Lower leg skin (tissue), 3 donors: Measurements from ENCODE around the gene ENTREP1.

ENCODE experiments used
- POLR2A ChIP-seq, 2 donors: fragments of 450-650 bp; IDR thresholded peaks; one replicate each; pipeline ENCODE4 v1.6.1; 2016 to 2017; ENCODE audit warnings: antibody characterized with exemption in 2 of 2, mild to moderate bottlenecking in 1 of 2, moderate library complexity in 1 of 2
- TF ChIP-seq, protein P1 (sequence below), 3 donors: fragments of 450-650 bp; IDR thresholded peaks; one replicate each; pipeline ENCODE4 v1.5.1; 2016; ENCODE audit warnings: antibody characterized with exemption in 3 of 3, mild to moderate bottlenecking in 3 of 3, moderate library complexity in 2 of 3

DNA sequence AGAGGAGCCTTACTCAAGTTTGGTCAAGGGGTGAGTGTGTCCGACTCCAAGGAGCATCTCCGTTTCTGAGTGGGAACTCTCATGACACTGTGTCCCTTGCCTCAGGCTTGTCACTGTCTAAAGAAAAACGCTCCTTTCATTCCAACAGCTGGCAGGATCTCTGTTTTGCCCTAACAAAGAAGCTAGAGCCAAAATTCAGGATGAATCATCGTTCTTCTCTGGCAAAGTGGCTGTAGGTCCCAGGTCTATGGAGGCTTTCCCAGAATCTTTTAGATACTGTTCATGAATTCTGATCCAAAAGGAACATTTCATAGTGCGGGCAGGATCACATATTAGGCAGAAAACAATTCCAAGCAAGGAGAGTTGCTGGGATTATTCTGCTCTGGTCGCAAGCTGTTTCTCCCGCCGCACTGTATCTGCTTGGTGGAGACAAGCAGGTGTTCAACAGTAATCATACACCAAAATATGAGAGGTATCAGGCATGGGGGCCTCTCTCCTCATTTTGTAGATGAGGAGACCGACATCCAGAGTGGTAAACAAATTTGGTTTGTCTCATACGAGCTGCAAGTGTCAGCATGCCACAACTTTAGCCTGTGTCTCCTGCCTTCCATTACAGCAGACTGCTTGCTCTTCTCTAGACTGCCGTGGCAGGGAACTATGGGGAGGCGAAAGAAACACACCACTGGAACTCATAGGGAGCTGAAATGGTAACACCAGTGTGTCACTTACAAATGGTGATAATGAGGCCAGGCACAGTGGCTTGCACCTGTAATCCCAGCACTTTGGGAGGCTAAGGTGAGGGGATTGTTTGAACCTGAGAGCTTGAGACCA, 72.6 kb downstream of the ENTREP1 start:
- TF ChIP-seq, protein P1, sequence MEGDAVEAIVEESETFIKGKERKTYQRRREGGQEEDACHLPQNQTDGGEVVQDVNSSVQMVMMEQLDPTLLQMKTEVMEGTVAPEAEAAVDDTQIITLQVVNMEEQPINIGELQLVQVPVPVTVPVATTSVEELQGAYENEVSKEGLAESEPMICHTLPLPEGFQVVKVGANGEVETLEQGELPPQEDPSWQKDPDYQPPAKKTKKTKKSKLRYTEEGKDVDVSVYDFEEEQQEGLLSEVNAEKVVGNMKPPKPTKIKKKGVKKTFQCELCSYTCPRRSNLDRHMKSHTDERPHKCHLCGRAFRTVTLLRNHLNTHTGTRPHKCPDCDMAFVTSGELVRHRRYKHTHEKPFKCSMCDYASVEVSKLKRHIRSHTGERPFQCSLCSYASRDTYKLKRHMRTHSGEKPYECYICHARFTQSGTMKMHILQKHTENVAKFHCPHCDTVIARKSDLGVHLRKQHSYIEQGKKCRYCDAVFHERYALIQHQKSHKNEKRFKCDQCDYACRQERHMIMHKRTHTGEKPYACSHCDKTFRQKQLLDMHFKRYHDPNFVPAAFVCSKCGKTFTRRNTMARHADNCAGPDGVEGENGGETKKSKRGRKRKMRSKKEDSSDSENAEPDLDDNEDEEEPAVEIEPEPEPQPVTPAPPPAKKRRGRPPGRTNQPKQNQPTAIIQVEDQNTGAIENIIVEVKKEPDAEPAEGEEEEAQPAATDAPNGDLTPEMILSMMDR (IDR thresholded peaks at IDR 0.05), result no peak
- TF ChIP-seq POLR2A (IDR thresholded peaks at IDR 0.05), result no peak
